ENCODE results near the gene RCOR1. TPM values are rescaled to one million over a fixed set of nuclear protein-coding genes. Genes with fewer than 3 reads are reported as not detected.

RCOR1 gene
- total and polyA plus RNA-seq, 2 donors from 2014 or later: 4.9 to 17.9 TPM

DNA sequence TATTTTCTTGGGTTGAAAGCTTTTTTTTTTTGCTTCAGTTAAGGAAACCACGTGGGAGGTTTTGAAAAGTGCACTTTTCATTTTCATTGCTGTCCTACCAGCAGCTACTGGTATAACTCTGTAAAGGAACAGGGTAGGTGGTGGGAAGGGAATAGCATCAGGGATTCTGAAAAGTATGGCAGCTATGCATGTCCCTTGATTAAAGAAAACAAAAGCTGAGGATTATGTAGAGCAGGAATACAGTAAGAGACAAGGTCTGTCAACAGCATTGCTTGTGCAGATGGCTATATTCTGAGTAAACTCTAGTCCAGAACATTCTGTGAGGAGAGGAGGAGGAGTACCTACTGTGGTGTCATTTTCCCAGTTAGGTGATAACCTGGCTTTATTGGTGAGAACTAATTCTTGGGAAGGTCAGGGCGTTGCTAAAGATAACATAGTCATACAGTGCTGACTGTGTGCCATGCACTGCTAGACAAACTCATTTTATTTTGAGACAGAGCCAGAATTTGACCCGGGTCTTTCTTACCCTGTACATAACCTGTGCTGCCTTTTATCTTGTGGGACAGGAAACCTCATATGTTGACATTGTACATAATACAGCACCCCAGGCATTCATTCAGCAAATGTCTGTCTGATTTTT, 104.5 kb downstream of the RCOR1 start:
- peaks cover 0 to 4% (median 0%) of the 10 kb centered on the region in 3 donors for H3K36me3 ChIP-seq (ENCODE audit: control insufficient read depth in 2 of 3, insufficient read depth in 3 of 3, low read length in 3 of 3)
- H3K4me3 ChIP-seq (ENCODE audit: low read length in 3 of 3): no peak overlapping the region
- peaks cover 5 to 10% (median 7%) of the 10 kb centered on the region in 3 donors for H3K4me1 ChIP-seq (ENCODE audit: control insufficient read depth in 2 of 3, insufficient read depth in 2 of 3, low read depth in 1 of 3, low read length in 3 of 3)
- no peaks in the 10 kb centered on the region for H3K9me3 ChIP-seq (ENCODE audit: control insufficient read depth in 2 of 3, insufficient read depth in 1 of 3, low read length in 3 of 3)
- peak in 2 of 5 donors; percentile 18 to 26 for DNase-seq
- no peak overlapping the region for H3K9ac ChIP-seq (ENCODE audit: low read length in 3 of 3)
- H3K27me3 ChIP-seq (ENCODE audit: control insufficient read depth, insufficient read depth, low read length): no peaks in the 10 kb centered on the region
- FAIRE-seq: no peak
- intact Hi-C loops (cut with DNase I): no loop called here
- H3K27ac ChIP-seq (ENCODE audit: low read depth in 2 of 2, low read length in 2 of 2): peak overlapping the region in 1 of 2 donors; percentile 20
- TF ChIP-seq CTCF (IDR thresholded peaks at IDR 0.05; ENCODE audit: borderline replicate concordance, extremely low read depth, insufficient read depth): no peak

DNA sequence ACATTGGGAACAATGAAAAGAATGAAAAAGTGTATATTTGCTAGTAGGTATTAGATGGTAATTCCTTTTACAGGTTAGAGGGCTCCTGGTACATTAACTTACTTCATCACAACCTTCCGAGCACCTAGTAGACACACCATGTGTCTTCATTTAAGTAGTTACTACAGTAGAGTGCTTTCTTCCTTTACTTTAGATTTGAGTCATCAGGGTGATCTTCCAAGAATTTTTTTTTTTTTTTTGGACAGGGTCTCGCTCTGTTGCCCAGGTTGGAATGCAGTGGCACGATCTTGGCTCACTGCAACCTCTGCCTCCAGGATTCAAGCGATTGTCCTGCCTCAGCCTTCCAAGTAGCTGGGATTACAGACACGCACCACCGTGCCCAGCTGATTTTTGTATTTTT, 105.1 kb downstream of the RCOR1 start:
- Histone ChIP-seq H3K27ac (ENCODE audit: low read depth in 2 of 2, low read length in 2 of 2) (no peak overlapping the region), H3K4me3 (ENCODE audit: low read length in 3 of 3) (no peak overlapping the region), H3K27me3 (ENCODE audit: control insufficient read depth, insufficient read depth, low read length) (no peaks in the 10 kb centered on the region), H3K9me3 (ENCODE audit: control insufficient read depth in 2 of 3, insufficient read depth in 1 of 3, low read length in 3 of 3) (no peaks in the 10 kb centered on the region), H3K4me1 (ENCODE audit: control insufficient read depth in 2 of 3, insufficient read depth in 2 of 3, low read depth in 1 of 3, low read length in 3 of 3) (peaks cover 5 to 10% (median 7%) of the 10 kb centered on the region in 3 donors), H3K36me3 (ENCODE audit: control insufficient read depth in 2 of 3, insufficient read depth in 3 of 3, low read length in 3 of 3) (peaks cover 0 to 4% (median 0%) of the 10 kb centered on the region in 3 donors), H3K9ac (ENCODE audit: low read length in 3 of 3) (no peak overlapping the region)
- DNase-seq: no peak
- intact Hi-C loops (cut with DNase I): no loop called here
- no peak for TF ChIP-seq CTCF (IDR thresholded peaks at IDR 0.05; ENCODE audit: borderline replicate concordance, extremely low read depth, insufficient read depth)
- no peak for FAIRE-seq

- TF ChIP-seq CTCF (IDR thresholded peaks at IDR 0.05; ENCODE audit: borderline replicate concordance, extremely low read depth, insufficient read depth): no peak
- H3K9me3 ChIP-seq (ENCODE audit: control insufficient read depth in 2 of 3, insufficient read depth in 1 of 3, low read length in 3 of 3): peaks cover 0 to 5% (median 0%) of the 10 kb centered on the region in 3 donors
- H3K36me3 ChIP-seq (ENCODE audit: control insufficient read depth in 2 of 3, insufficient read depth in 3 of 3, low read length in 3 of 3): peaks cover 0 to 4% (median 4%) of the 10 kb centered on the region in 3 donors
- FAIRE-seq (no peak), DNase-seq (no peak)
- no peak overlapping the region for H3K9ac ChIP-seq (ENCODE audit: low read length in 3 of 3)
- peaks cover 5 to 10% (median 7%) of the 10 kb centered on the region in 3 donors for H3K4me1 ChIP-seq (ENCODE audit: control insufficient read depth in 2 of 3, insufficient read depth in 2 of 3, low read depth in 1 of 3, low read length in 3 of 3)
- no peak overlapping the region for H3K27ac ChIP-seq (ENCODE audit: low read depth in 2 of 2, low read length in 2 of 2)
- no peaks in the 10 kb centered on the region for H3K27me3 ChIP-seq (ENCODE audit: control insufficient read depth, insufficient read depth, low read length)
- intact Hi-C loops (cut with DNase I): no loop called here
- H3K4me3 ChIP-seq (ENCODE audit: low read length in 3 of 3): no peak overlapping the region
Measured at GRCh38 chr14:102699416-102700110, 107.1 kb downstream of the RCOR1 start.

Data from kidney (tissue), 14 donors.